Nucleus accumbens (tissue), 56 donors: ENCODE measurements around the gene KLHL11.
A peak's percentile ranks its signal among the peaks of the same experiment; 100 is the strongest.
"Not testable (repeated sequence)": the region's sequence is repeated elsewhere in the genome, so short reads cannot be mapped to it uniquely, and the experiment has no call there.

Experiments
- DNase-seq, 56 donors: peaks; one replicate each; lab custom pipeline; 2025; lab: John Stamatoyannopoulos, UW

KLHL11 gene

GRCh38 chr17:41837761-41838538, 27.3 kb downstream of the KLHL11 start, which contains the start of gene KLHL10:
KLHL10 (plus strand) TSS chr17:41837825; CDS start chr17:41837933, 108 bp downstream.
- DNase-seq, result no peak

- no peak for DNase-seq
These were observed 28.6 kb downstream of the KLHL11 start for GRCh38 chr17:41836550-41837196.

DNA sequence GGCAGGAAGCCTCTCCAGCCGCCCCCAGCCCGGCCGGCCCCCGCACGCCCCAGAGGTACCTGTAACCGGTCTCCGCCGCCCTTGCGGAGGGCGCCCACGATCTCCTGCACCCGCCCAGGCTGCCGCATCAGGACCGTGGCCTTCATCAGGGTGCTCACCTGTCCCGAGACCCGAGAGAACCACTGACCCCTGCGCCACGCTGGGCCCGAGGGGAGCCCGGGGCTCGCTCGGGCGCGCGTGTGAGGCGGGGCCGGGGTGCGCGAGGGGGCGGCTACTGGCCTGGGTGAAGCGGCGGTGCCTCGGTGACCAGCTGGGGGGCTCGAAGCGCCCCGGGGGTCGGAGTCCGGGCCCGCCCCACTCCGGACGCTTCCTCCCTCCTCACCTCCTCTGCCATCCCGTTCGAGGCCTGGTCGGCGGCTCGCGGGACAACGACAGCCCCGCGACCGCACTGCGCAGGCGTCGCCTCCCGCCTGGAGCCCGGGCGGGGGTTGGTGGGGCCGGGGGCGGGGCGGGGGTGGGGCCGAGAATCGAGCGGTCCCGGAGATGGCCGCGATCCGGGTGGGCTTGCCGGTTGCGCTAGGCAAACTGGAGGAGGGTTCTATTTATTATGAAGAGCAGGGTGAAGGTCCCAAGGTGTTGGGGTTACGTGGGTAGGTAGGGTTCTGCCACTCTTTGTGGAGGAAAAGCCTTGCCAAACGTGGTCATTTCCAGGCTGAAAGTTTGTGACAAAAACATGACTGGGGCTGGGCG, 29.2 kb downstream of the KLHL11 start, which contains the start of gene NT5C3B:
Gene NT5C3B (minus strand): TSS at position 433 of the 750 bp plus-strand sequence. CDS start 39 bp downstream, at position 394.
- peak in 47 of 56 donors; percentile 13 to 77 (median 44) for DNase-seq

- peak in 2 of 56 donors; percentile 5 to 20 for DNase-seq
These were observed 29.9 kb downstream of the KLHL11 start for GRCh38 chr17:41835214-41835799.

DNA sequence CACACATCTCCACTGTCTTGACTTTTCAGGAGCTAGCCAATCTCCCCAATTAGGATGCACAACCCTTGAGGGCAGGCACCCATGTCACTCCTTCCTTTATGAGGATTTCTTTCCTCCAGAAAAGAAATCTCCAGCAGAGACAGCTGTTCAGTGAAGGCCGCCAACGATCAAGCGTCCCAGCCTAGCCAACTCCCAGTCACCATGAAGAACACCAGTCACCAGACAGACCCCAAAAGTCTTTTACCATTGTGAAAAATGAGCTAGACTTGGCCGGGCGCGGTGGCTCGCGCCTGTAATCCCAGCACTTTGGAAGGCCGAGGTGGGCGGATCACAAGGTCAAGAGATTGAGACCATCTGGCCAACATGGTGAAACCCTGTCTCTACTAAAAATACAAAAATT, 35.3 kb downstream of the KLHL11 start:
- not testable (repeated sequence) for DNase-seq

GRCh38 chr17:41825175-41825845, 39.9 kb downstream of the KLHL11 start:
- DNase-seq, result no peak

DNA sequence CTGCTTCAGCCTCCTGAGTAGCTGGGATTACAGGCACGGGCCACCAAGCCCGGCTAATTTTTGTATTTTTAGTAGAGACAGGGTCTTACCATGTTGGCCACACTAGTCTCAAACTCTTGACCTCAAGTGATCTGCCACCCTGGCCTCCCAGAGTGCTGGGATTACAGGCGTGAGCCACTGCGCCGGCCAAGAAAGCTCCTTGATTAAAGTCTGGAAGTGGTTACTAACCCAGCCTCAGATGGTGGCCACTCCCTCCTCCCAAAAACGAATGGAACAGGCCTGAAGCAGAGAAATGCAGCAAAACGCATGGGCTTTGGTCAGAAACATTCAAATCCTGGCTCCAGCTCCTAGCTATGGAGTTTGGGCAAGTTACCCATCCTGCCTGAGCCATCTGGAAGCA, 41.1 kb downstream of the KLHL11 start:
- DNase-seq, result no peak

DNA sequence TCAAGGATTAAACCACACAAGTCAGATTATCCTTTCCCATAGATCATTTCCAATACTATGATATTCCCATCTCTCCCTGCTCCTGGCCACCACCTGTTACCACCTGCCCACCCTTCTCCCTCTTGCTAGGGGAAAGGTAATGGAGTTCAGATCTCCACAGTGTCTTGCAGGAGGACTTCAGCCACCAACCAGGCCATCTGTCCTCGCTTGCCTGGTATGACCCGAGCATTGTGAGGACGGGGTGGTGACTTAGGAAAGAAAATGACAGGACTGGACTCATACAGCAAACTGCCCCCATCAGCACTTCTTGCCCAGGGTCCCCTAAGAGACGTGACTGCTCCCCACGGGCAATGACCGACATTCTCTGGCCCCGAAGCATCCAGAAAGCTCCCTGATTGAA, 41.6 kb downstream of the KLHL11 start:
- DNase-seq, result no peak

DNA sequence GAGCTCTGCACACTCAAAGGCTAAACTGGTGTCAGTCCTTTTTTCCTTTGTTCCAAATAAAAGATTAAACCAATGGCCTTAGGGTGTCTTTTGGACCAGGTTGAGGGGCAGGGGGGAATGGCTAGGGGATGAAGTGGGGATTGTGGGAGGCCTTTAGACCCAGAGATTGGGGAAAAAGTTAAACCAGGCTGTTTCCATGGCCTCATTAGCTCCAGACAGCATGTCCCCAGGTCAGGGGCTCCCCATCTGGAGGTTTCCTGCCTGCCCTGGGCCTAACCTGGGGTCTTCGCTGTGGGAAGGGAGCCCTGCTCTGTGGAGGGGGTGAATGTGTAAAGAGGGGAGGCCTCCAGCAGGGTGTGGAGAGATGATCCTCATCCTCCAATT, 42.1 kb downstream of the KLHL11 start:
- no peak for DNase-seq

DNA sequence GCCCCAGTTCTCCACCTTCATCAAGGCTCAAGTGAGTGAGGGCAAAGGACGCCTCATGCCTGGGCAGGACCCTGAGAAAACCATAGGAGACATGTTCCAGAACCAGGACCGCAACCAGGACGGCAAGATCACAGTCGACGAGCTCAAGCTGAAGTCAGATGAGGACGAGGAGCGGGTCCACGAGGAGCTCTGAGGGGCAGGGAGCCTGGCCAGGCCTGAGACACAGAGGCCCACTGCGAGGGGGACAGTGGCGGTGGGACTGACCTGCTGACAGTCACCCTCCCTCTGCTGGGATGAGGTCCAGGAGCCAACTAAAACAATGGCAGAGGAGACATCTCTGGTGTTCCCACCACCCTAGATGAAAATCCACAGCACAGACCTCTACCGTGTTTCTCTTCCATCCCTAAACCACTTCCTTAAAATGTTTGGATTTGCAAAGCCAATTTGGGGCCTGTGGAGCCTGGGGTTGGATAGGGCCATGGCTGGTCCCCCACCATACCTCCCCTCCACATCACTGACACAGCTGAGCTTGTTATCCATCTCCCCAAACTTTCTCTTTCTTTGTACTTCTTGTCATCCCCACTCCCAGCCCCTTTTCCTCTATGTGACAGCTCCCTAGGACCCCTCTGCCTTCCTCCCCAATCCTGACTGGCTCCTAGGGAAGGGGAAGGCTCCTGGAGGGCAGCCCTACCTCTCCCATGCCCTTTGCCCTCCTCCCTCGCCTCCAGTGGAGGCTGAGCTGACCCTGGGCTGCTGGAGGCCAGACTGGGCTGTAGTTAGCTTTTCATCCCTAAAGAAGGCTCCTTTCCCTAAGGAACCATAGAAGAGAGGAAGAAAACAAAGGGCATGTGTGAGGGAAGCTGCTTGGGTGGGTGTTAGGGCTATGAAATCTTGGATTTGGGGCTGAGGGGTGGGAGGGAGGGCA, 42.7 kb downstream of the KLHL11 start:
- no peak for DNase-seq

DNA sequence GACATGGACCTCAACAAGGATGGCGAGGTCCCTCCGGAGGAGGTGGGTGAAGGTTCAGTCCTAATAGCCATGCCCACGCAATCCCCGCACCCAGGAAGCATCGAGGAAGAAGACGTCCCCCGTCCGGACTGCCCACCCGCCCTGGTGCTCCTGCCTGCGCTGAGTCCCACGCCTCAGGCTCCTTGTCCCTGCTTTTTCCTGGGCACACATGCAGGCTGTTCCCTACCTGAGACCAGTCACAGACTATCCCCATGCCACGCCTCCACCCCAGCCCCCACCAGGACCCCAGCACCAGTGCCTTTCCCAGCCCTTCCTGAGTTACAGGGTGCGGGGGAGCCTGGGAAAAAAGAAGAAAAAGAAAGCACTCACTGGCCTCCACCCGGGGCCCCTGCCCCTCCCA, 43.4 kb downstream of the KLHL11 start:
- no peak for DNase-seq

- no peak for DNase-seq
These were observed 47.2 kb downstream of the KLHL11 start for GRCh38 chr17:41818024-41818423.

DNA sequence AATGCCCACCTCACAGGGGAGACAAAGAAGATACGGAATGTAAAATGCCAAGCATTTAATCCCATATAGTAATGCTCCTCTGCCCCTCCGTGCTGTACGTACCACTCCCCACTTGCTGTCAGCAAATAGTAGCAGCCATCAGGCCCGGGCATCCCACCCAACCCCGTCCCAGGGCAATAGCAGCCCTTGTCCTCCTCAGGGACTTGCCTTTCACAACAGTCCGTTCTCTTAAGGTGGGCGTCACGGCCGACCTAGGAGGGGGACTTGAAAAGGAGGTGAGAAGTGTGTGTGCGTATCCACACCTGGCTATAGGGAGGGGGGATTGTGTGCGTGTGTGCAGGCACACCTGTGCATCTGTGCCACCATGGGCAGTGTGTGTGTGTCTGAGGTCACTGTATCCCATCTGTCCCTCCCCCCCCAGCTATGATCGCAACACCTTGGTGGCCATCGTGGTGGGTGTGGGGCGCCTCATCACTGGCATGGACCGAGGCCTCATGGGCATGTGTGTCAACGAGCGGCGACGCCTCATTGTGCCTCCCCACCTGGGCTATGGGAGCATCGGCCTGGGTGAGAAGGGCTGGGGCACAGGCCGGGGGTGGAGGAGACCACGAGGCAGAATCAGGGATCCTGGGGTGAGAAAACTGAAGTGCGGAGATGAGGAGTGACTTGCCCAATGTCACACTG, 48.4 kb downstream of the KLHL11 start:
- DNase-seq, result no peak

DNA sequence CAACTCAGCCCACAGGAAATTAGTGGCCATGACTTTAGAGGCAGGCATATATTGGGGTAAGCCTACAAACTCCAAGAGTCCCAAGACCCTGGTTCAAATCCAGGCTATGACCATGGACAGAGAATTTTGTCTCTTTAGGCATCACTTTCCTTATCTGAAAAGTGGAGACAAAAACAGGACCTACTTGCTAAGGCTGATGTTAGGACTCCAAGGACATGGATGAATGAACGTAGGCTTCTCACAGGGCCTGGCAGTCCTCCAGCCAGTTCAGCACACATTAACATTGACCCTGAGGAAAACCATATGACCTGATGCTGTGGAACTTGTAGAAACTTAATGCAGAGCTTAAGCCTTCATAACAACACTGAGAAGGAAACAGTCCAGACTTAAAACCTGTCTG, 51.0 kb downstream of the KLHL11 start:
- no peak for DNase-seq

GRCh38 chr17:41813699-41814124, 51.5 kb downstream of the KLHL11 start:
- no peak for DNase-seq

DNA sequence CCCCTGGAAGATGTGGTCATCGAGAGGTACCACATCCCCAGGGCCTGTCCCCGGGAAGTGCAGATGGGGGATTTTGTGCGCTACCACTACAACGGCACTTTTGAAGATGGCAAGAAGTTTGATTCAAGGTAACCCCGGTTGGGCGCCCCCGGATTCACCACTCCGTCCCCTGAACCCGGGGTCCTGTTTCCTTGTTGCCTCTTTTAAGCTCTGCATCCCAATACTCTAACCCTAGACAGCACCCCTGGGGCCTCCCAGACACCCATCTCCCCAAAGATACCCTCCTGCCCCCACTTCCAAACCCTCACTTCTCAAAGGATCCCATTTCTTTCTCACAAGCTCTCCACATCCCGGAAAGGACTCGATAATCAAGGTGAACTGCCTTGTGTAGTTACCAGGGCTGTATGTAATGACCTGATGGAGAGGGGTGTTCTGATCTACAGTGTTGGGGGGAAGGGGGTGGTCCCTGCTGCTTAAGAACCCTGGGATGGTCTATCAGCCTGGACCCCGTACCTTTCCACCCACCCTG, 52.0 kb downstream of the KLHL11 start:
- DNase-seq, result no peak

- peak in 37 of 56 donors; percentile 13 to 72 (median 31) for DNase-seq
These were observed 52.7 kb downstream of the KLHL11 start, which contains the start of gene FKBP10 for GRCh38 chr17:41812381-41813151. FKBP10 (plus strand) TSS chr17:41813004; CDS start chr17:41813035, 31 bp downstream.
